Activated CD8-positive, alpha-beta memory T cell treated with anti-CD3 and anti-CD28 coated beads for 36 hours (primary cell): ENCODE results near the gene TUBA8. TPM values are rescaled to one million over a fixed set of nuclear protein-coding genes. Genes with fewer than 3 reads are reported as not detected.
"Not testable (repeated sequence)": the region's sequence is repeated elsewhere in the genome, so short reads cannot be mapped to it uniquely, and the experiment has no call there.

Source experiments
- CTCF ChIA-PET: fragments of 350-600 bp; sonication (Branson Sonifier 250); formaldehyde crosslinking; loops from one replicate; lab custom pipeline; 2021; ENCODE audit warnings: antibody characterized with exemption; lab: Charles Lee
- POLR2A ChIA-PET: fragments of 350-600 bp; sonication (Branson Sonifier 250); formaldehyde crosslinking; loops from one replicate; lab custom pipeline; 2021; ENCODE audit warnings: antibody characterized with exemption; lab: Charles Lee
- total RNA-seq, 2 experiments: library from RNA; stranded (reverse); gene quantifications; one replicate each; pipeline ENCODE4 v1.2.3, GENCODE V29; 2021

The TUBA8 gene
- total RNA-seq, 2 experiments from 2014 or later = 0.44 to 1.2 TPM

- ChIA-PET POLR2A (no interaction called here), CTCF (no interaction called here)
These were observed 4.5 kb downstream of the TUBA8 start for GRCh38 chr22:18114976-18115652.

GRCh38 chr22:18115906-18116371 lies 5.3 kb downstream of the TUBA8 start:
- CTCF ChIA-PET = no interaction called here

GRCh38 chr22:18116634-18117033 lies 6.0 kb downstream of the TUBA8 start:
- CTCF ChIA-PET = interaction anchor here (0.6 kb wide), 1 partner anchor 278 kb away, joined by 3 read pairs; no protein-coding TSS in a partner anchor

More at GRCh38 chr22:18115906-18116371, 5.3 kb downstream of the TUBA8 start:
- POLR2A ChIA-PET = no interaction called here

GRCh38 chr22:18118345-18118915 lies 7.8 kb downstream of the TUBA8 start:
- ChIA-PET CTCF (no interaction called here), POLR2A (no interaction called here)

More at GRCh38 chr22:18116634-18117033, 6.0 kb downstream of the TUBA8 start:
- POLR2A ChIA-PET = no interaction called here

- CTCF ChIA-PET = no interaction called here
- POLR2A ChIA-PET = no interaction called here
These were observed 9.0 kb downstream of the TUBA8 start for GRCh38 chr22:18119409-18120110.

GRCh38 chr22:18120857-18121256 lies 10.2 kb downstream of the TUBA8 start:
- POLR2A ChIA-PET = no interaction called here

GRCh38 chr22:18121506-18121905 lies 10.9 kb downstream of the TUBA8 start:
- CTCF ChIA-PET = interaction anchor here (0.6 kb wide), 1 partner anchor 28 kb away, joined by 3 read pairs; no protein-coding TSS in a partner anchor
- POLR2A ChIA-PET = no interaction called here

More at GRCh38 chr22:18120857-18121256, 10.2 kb downstream of the TUBA8 start:
- CTCF ChIA-PET = interaction anchor here (0.6 kb wide), 1 partner anchor 28 kb away, joined by 3 read pairs; no protein-coding TSS in a partner anchor

- POLR2A ChIA-PET = no interaction called here
- CTCF ChIA-PET = no interaction called here
These were observed 11.4 kb downstream of the TUBA8 start for GRCh38 chr22:18121954-18122554.

GRCh38 chr22:18123476-18124025 lies 12.9 kb downstream of the TUBA8 start:
- POLR2A ChIA-PET = not testable (repeated sequence)
- CTCF ChIA-PET = interaction anchor here (1.0 kb wide), 1 partner anchor 338 kb away, joined by 3 read pairs; no protein-coding TSS in a partner anchor

- POLR2A ChIA-PET = no interaction called here
- CTCF ChIA-PET = no interaction called here
These were observed 16.0 kb downstream of the TUBA8 start for GRCh38 chr22:18126606-18127005.

- ChIA-PET CTCF (no interaction called here), POLR2A (no interaction called here)
These were observed 19.4 kb downstream of the TUBA8 start for GRCh38 chr22:18130018-18130417.

- ChIA-PET CTCF (no interaction called here), POLR2A (no interaction called here)
These were observed 20.3 kb downstream of the TUBA8 start for GRCh38 chr22:18130699-18131429.

- ChIA-PET CTCF (no interaction called here), POLR2A (no interaction called here)
These were observed 22.8 kb downstream of the TUBA8 start for GRCh38 chr22:18133452-18133851.

- POLR2A ChIA-PET = interaction anchor here (0.6 kb wide), 1 partner anchor 13 kb away, joined by 5 read pairs; the partner anchor contains the start of gene USP18
- CTCF ChIA-PET = interaction anchor here (0.7 kb wide), 1 partner anchor 17 kb away, joined by 3 read pairs; no protein-coding TSS in a partner anchor
These were observed 26.1 kb downstream of the TUBA8 start for GRCh38 chr22:18136563-18137320.

- CTCF ChIA-PET, POLR2A ChIA-PET: not testable (repeated sequence)
These were observed 30.4 kb downstream of the TUBA8 start for GRCh38 chr22:18141004-18141403.

GRCh38 chr22:18144105-18144504 lies 33.5 kb downstream of the TUBA8 start:
- POLR2A ChIA-PET = no interaction called here
- CTCF ChIA-PET = no interaction called here

GRCh38 chr22:18145676-18146388 lies 35.2 kb downstream of the TUBA8 start:
- ChIA-PET POLR2A (no interaction called here), CTCF (no interaction called here)
